Activated effector memory CD4-positive, alpha-beta T cell treated with Interleukin-2 at 50 U/mL for 16 hours (primary cell): Measurements from ENCODE around the gene SMPD4.
A peak's percentile ranks its signal among the peaks of the same experiment; 100 is the strongest.
"Not testable (repeated sequence)": the region's sequence is repeated elsewhere in the genome, so short reads cannot be mapped to it uniquely, and the experiment has no call there.

Experiments used
- DNase-seq: peaks from one replicate; pipeline ENCODE4 v3.0.0-alpha.2; 2020

Gene SMPD4

DNA sequence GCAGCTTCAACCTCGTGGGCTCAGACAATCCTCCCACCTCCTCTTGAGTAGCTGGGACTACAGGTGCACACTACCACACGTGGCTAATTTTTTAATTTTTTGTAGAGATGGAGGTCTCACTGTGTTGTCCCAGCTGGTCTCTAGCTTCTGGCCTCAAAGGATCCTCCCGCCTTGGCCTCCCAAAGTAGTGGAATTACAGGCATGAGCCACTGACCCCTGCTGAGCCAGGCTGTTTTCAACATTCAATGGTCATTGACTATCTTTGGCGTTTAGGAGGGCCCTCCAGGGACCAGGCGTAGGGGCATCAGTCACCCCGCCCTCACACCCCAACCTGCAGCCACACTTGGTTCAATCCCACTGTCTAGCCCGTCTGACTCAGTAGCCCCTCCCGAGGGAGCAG lies 5.9 kb upstream of the SMPD4 start:
- DNase-seq, result no peak

DNA sequence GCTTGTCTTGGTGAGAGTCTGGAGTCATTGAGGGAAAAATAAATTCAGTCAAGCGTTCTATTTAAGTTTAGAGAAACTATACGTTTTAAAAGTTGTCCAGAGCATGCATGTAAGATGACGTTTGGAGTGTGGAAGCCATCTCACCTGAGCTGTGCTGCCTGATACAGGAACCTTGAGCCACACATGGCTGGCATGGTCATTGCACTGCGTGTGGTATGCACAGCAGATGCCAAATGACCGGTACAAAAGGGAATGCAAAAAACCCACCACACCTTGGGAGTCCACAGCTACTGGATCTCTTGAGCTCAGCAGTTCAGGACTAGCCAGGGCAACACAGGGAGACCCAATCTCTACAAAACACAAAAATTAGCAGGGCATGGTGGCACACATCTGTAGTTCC lies 5.0 kb upstream of the SMPD4 start:
- no peak for DNase-seq

DNA sequence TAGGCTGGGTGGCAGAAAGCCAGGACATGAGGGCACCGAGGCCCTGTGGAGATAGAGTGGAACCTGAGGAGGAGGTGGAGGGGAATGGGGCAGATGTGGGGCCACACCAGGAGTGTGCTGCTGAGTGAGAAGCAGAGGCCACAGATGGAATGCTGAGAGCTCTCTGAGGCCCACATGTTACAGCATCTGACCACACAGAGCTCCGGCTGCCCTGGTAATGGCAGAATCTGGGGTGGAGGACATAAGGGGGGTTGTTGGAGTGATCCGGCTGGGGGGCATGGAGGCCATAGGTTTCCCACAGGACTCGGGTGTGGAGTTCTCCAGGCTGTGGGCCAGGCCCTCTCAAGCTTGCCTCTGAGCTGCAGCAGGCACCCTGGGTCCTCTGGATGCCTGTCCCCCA lies 4.5 kb upstream of the SMPD4 start:
- no peak for DNase-seq

DNA sequence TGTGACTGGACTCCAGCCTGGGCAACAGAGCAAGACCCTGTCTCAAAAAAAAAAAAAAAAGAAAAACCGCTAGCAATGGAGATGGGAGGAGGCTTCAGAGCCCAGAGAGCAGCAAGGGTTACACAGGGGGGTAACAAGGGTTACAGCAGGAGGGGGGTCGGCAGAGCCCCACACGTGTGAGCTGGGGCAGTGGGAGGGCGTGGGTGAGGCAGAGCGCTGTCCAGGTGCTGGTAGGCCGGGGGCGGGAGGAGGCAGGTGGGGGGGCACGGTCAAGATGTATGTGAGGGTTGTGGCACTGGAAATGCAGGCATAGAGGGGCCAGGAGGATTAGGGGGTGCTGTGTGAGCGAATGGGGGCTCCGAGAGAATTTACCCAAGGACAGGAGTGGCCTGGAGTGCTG lies 4.0 kb upstream of the SMPD4 start:
- DNase-seq, result no peak

DNA sequence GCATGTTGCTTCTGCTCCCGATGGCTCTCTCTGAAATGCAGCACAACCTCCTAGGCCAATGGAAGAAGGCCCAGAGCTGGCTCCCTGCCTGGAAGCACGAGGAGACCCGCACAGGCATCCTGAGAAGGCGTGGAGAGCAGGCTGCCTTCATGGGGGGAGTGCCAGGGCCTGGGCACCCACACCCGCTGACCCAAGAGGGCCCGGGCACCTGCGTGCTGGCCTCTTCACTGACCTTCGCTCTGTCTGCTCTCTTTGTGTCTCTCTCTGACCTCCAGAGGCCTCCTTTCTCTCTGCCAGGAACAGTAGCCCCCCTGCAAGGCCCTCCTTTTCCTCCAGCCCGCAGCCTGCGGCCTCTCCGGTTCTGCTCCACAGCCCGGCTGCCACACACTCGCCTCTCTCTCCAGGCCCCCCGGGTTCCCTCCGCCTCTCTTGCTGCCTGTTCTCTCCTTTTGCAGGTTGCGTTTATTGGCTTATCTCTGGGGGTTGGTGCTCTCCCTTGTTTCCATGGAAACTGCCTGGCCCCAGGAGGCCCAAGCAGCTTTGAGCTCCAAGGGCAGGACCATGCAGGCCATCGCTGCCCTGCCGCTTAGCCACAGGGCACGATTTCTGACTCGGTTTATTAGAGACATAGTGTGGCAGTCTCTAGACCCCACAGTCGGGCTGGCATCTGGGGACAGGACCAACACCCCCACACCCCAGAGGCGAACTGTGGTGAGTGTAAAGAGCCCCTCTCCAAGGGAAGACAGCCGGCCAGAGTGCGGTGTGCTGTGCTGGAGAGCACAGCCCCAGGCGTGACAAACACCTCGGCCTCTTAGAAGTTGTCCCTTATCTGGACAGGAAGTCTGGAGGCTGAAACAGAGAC lies 2.3 kb upstream of the SMPD4 start:
- DNase-seq, result no peak

GRCh38 chr2:130182826-130183511 lies 1.6 kb upstream of the SMPD4 start:
- not testable (repeated sequence) for DNase-seq

GRCh38 chr2:130181880-130182682 lies 679 bp upstream of the SMPD4 start, which contains the start of gene MZT2B:
MZT2B (plus strand) TSS chr2:130182262; CDS start chr2:130182283, 21 bp downstream.
- DNase-seq, result peak; percentile 87

- not testable (repeated sequence) for DNase-seq
Observed at GRCh38 chr2:130180404-130181324, 738 bp downstream of the SMPD4 start.

DNA sequence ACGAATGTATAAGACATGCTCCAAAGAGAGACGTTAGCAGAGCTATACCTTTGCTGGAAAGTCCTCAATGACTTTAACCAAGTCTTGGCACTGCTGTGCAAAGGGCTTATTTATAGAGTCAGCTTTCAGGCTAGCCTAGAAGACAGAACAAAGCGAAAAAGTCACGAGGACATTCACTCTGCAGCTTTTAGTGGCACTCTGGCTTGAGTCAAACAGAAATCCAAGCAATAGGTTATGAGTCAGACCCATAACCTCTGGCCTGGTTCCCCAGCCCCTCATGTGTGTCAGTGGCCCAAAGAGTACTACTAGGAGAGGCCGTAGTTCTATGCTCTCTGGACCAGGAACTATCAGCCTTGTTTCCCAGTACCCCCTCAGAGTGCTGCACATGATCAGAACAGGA lies 6.5 kb downstream of the SMPD4 start:
- DNase-seq, result not testable (repeated sequence)

- no peak for DNase-seq
Observed at GRCh38 chr2:130169896-130170295, 11.5 kb downstream of the SMPD4 start.

- not testable (repeated sequence) for DNase-seq
Observed at GRCh38 chr2:130169163-130169562, 12.2 kb downstream of the SMPD4 start.

DNA sequence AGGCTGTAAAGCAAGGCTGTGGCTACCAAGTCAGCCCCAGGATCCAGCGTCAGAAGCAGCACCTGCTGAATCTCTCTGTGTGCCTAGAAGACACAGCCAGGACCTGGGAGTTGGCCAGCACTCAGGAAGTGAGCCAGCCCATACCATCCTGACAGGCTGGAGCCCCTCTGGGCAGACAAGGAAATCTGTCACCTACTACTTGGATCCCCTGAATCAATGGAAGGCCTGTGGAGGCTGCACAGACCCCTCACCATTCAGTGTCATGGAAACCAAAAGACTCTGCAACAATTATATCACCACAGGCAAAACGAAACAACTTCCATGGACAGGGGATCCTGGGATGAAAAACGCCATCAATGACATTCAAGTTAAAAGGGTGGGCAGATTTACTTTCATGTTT lies 14.8 kb downstream of the SMPD4 start:
- DNase-seq, result not testable (repeated sequence)

- DNase-seq, result no peak
Observed at GRCh38 chr2:130165293-130166016, 15.9 kb downstream of the SMPD4 start.

DNA sequence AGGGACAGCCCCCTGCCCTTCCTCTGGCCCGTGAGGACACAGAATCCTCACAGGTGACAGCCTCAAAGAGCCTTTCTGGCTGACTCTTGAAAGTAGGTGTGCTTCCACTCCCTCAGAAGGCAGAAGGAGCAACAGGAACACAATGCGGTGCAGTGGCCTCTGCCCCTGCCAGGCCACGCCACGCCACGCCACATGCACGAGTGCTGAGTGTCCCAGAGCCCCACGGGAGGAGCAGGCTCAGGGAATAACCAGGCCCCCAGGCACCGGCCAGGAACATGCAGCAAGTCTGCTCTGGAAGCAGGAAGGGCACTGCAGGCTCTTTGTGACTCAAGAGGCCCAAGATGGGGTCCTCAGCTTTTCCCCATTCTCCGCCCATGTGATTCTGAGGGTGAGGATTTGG lies 18.4 kb downstream of the SMPD4 start:
- no peak for DNase-seq

DNA sequence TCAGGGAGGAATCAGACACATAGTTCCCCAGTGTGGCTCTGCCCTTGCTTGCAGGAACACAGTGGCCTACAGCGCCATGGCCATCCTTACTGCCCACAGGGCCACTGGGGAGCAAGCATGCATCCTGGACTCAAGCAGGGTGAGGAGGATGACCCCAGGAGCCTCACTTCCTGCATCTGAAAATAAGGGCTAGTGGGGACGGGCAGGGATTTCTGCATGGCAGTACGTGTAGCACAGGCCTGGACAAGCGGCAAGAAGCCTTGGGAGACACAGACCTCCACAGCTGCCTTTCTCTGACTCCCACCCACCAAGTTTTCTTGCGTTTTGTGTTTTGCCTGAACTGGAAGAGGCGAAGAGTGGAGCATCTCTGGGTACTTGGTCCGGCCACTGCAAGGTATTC lies 18.9 kb downstream of the SMPD4 start:
- not testable (repeated sequence) for DNase-seq

GRCh38 chr2:130160838-130161705 lies 20.3 kb downstream of the SMPD4 start:
- DNase-seq, result not testable (repeated sequence)

GRCh38 chr2:130160131-130160530 lies 21.3 kb downstream of the SMPD4 start:
- DNase-seq, result no peak

GRCh38 chr2:130159376-130159775 lies 22.0 kb downstream of the SMPD4 start:
- not testable (repeated sequence) for DNase-seq

- DNase-seq, result no peak
Observed at GRCh38 chr2:130158631-130159030, 22.8 kb downstream of the SMPD4 start.

DNA sequence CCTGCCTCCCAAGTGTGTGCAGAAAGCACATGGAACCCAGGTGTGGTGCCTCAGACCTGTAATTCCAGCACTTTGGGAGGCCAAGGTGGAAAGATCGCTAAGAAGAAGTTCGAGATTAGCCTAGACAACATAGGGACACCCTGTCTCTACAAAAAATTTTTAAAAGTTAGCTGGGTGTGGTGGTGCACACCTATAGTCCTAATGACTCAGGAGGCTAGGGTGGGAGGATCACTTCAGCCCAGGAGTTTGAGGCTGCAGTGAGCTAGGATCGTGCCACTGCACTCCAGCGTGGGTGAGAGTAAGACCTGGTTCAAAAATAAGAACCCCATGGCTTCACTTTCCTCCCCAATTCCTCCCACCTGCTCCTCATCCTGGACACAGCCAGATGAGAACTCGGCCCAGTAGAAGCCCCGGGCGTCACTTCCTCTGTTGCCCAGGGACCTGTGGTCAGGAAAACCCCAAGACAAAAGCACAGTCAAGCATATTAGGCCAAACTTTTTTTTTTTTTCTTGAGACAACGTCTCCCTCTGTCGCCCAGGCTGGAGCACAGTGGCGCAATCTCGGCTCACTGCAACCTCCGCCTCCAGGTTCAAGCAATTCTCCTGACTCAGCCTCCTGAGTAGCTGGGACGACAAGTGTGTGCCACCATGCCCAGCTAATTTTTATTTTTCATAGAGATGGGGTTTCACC lies 23.4 kb downstream of the SMPD4 start:
- not testable (repeated sequence) for DNase-seq
